ENCODE measurements around the gene MAGOHB.
A peak's percentile ranks its signal among the peaks of the same experiment; 100 is the strongest.

Gene MAGOHB

DNA sequence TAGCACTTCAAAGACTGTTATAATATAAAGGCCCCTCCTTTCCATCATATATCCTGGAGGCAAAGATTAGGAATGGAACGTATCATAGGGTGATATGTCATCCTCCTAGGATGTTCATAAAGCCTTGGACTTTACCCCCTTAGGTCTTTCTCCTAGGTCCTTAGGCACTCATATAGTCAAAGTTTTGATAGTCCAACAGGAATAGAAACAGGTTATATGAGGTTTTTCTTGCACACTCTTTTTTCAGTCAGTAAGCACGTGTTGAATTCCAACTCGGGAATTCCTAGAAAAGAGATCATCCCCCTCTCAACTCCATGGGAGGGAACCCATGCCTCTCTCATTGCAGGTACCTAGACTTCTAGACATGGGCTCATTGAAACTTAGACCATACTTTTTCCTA is 20.1 kb upstream of the MAGOHB start:
- Histone ChIP-seq H3K36me3 (ENCODE audit: control insufficient read depth, insufficient read depth, low read length) (no peaks in the 10 kb centered on the region), H3K27me3 (ENCODE audit: control insufficient read depth, insufficient read depth, low read length) (no peaks in the 10 kb centered on the region), H3K4me1 (ENCODE audit: control insufficient read depth, insufficient read depth, low read length) (peaks cover 6% of the 10 kb centered on the region), H3K9me3 (ENCODE audit: control insufficient read depth, insufficient read depth, low read length) (no peaks in the 10 kb centered on the region), H3K4me3 (ENCODE audit: low read depth, low read length) (no peak overlapping the region), H3K9ac (ENCODE audit: low read depth, low read length) (no peak overlapping the region)

DNA sequence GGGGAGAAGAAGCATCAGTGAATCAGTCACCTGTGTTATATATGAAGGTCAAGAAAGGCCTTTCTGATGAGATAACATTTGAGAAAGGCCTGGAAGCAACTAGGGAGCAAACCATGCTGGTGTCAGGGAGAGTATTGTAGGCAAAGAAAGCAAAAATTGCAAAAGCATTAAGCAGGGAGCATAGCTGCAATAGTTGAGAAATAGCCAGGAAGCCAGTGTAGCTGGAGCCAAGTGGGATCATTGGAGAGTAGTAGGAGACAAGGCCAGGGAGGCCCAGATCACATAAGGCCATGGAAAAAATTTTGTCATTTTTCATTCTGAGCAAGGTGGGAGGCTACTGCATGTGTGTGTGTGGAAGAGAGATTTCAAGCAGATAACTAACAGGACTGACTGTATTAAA is 18.8 kb upstream of the MAGOHB start:
- H3K27me3 ChIP-seq (ENCODE audit: control insufficient read depth, insufficient read depth, low read length) = no peaks in the 10 kb centered on the region
- H3K36me3 ChIP-seq (ENCODE audit: control insufficient read depth, insufficient read depth, low read length) = no peaks in the 10 kb centered on the region

GRCh38 chr12:10624605-10625004 is 11.2 kb upstream of the MAGOHB start:
- Histone ChIP-seq H3K36me3 (ENCODE audit: control insufficient read depth, insufficient read depth, low read length) (no peaks in the 10 kb centered on the region), H3K4me3 (ENCODE audit: low read depth, low read length) (no peak overlapping the region), H3K9ac (ENCODE audit: low read depth, low read length) (no peak overlapping the region), H3K27me3 (ENCODE audit: control insufficient read depth, insufficient read depth, low read length) (no peaks in the 10 kb centered on the region), H3K4me1 (ENCODE audit: control insufficient read depth, insufficient read depth, low read length) (no peaks in the 10 kb centered on the region), H3K9me3 (ENCODE audit: control insufficient read depth, insufficient read depth, low read length) (no peaks in the 10 kb centered on the region)

More for the DNA sequence above, 18.8 kb upstream of the MAGOHB start:
- H3K9me3 ChIP-seq (ENCODE audit: control insufficient read depth, insufficient read depth, low read length) = no peaks in the 10 kb centered on the region
- H3K4me1 ChIP-seq (ENCODE audit: control insufficient read depth, insufficient read depth, low read length) = peaks cover 6% of the 10 kb centered on the region
- H3K9ac ChIP-seq (ENCODE audit: low read depth, low read length) = no peak overlapping the region
- no peak overlapping the region for H3K4me3 ChIP-seq (ENCODE audit: low read depth, low read length)

DNA sequence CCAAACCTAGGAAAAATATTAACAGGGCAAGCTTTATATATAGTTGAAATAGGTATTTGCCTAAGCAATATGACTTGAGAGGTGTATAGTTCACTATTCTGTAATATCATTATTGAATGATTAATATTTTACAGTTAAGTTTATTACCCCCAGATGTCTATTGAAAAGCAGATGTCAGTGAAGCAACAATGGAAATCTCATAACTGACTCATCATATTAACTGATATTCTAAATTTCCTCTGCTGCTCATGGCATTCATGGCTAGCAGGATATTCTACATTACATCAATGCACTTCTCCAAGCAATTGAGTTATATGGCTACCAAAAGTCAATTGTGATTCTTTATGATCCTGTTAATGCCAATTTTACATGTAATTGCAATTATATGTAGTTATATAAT is 9.7 kb upstream of the MAGOHB start:
- Histone ChIP-seq H3K4me3 (ENCODE audit: low read depth, low read length) (no peak overlapping the region), H3K9me3 (ENCODE audit: control insufficient read depth, insufficient read depth, low read length) (no peaks in the 10 kb centered on the region), H3K4me1 (ENCODE audit: control insufficient read depth, insufficient read depth, low read length) (no peaks in the 10 kb centered on the region), H3K27me3 (ENCODE audit: control insufficient read depth, insufficient read depth, low read length) (no peaks in the 10 kb centered on the region), H3K36me3 (ENCODE audit: control insufficient read depth, insufficient read depth, low read length) (no peaks in the 10 kb centered on the region), H3K9ac (ENCODE audit: low read depth, low read length) (no peak overlapping the region)

DNA sequence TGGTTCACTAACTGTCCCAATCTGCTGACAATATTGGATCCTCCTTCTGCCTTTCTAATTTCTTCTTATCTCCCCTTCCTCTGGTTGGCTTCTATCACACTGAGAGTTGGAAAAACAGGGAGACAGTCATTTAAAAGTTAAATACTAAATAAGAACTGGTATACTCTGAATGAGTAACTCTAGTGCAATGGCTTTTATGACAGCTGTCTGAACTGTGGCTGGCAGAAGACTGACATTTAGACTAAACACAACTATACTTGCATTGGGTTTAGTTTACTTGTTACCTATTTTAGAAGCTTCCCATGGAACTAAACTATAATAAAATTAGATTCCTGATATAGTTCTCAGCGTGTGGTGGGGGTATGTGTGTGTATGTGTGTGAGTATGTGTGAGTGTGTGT is 7.9 kb upstream of the MAGOHB start:
- Histone ChIP-seq H3K9me3 (ENCODE audit: control insufficient read depth, insufficient read depth, low read length) (no peaks in the 10 kb centered on the region), H3K4me1 (ENCODE audit: control insufficient read depth, insufficient read depth, low read length) (no peaks in the 10 kb centered on the region), H3K27me3 (ENCODE audit: control insufficient read depth, insufficient read depth, low read length) (no peaks in the 10 kb centered on the region), H3K4me3 (ENCODE audit: low read depth, low read length) (no peak overlapping the region), H3K9ac (ENCODE audit: low read depth, low read length) (no peak overlapping the region), H3K36me3 (ENCODE audit: control insufficient read depth, insufficient read depth, low read length) (no peaks in the 10 kb centered on the region)

- Histone ChIP-seq H3K27me3 (ENCODE audit: control insufficient read depth, insufficient read depth, low read length) (no peaks in the 10 kb centered on the region), H3K4me3 (ENCODE audit: low read depth, low read length) (no peak overlapping the region), H3K36me3 (ENCODE audit: control insufficient read depth, insufficient read depth, low read length) (no peaks in the 10 kb centered on the region), H3K9me3 (ENCODE audit: control insufficient read depth, insufficient read depth, low read length) (no peaks in the 10 kb centered on the region), H3K4me1 (ENCODE audit: control insufficient read depth, insufficient read depth, low read length) (no peaks in the 10 kb centered on the region), H3K9ac (ENCODE audit: low read depth, low read length) (no peak overlapping the region)
These were observed 6.8 kb upstream of the MAGOHB start for GRCh38 chr12:10620078-10620779.

DNA sequence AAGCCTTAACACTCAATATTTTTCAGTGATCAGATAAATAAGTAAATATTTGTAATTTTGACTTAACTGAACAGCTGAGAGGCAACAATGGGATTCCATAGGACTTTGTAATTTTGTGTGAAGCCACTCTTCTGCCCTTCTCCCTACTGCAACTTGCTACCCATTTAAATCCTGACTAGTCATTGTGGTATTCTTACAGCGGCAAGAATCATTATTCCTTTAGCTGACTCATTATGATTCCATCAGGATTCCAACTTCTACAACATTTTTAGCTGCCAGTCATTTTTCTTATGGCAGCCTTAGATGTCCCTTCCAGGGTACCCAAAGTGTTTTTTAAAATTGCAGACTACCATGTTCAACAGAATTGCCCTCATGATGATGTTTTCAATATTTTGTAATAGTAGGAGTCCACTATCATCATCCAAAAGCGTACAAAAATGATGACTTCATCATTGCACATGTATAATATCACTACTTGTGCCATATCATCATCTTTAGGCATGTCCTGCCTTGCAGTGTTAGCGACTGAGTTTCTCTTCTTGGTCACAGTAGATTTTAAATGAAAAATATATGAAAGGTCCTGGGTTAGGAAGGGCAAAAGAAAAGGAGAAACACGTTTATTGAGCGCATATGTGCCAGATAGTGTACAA is 5.1 kb upstream of the MAGOHB start:
- no peaks in the 10 kb centered on the region for H3K9me3 ChIP-seq (ENCODE audit: control insufficient read depth, insufficient read depth, low read length)
- no peaks in the 10 kb centered on the region for H3K4me1 ChIP-seq (ENCODE audit: control insufficient read depth, insufficient read depth, low read length)
- H3K36me3 ChIP-seq (ENCODE audit: control insufficient read depth, insufficient read depth, low read length) = no peaks in the 10 kb centered on the region
- H3K9ac ChIP-seq (ENCODE audit: low read depth, low read length) = no peak overlapping the region
- H3K27me3 ChIP-seq (ENCODE audit: control insufficient read depth, insufficient read depth, low read length) = no peaks in the 10 kb centered on the region
- no peak overlapping the region for H3K4me3 ChIP-seq (ENCODE audit: low read depth, low read length)

- H3K9me3 ChIP-seq (ENCODE audit: control insufficient read depth, insufficient read depth, low read length) = no peaks in the 10 kb centered on the region
- no peak overlapping the region for H3K4me3 ChIP-seq (ENCODE audit: low read depth, low read length)
- H3K27me3 ChIP-seq (ENCODE audit: control insufficient read depth, insufficient read depth, low read length) = no peaks in the 10 kb centered on the region
- no peak overlapping the region for H3K9ac ChIP-seq (ENCODE audit: low read depth, low read length)
- no peaks in the 10 kb centered on the region for H3K36me3 ChIP-seq (ENCODE audit: control insufficient read depth, insufficient read depth, low read length)
- H3K4me1 ChIP-seq (ENCODE audit: control insufficient read depth, insufficient read depth, low read length) = no peaks in the 10 kb centered on the region
These were observed 4.5 kb upstream of the MAGOHB start for GRCh38 chr12:10617863-10618262.

- H3K36me3 ChIP-seq (ENCODE audit: control insufficient read depth, insufficient read depth, low read length) = no peaks in the 10 kb centered on the region
- no peaks in the 10 kb centered on the region for H3K9me3 ChIP-seq (ENCODE audit: control insufficient read depth, insufficient read depth, low read length)
- no peaks in the 10 kb centered on the region for H3K4me1 ChIP-seq (ENCODE audit: control insufficient read depth, insufficient read depth, low read length)
- H3K9ac ChIP-seq (ENCODE audit: low read depth, low read length) = no peak overlapping the region
- H3K4me3 ChIP-seq (ENCODE audit: low read depth, low read length) = no peak overlapping the region
- H3K27me3 ChIP-seq (ENCODE audit: control insufficient read depth, insufficient read depth, low read length) = no peaks in the 10 kb centered on the region
These were observed 2.1 kb upstream of the MAGOHB start for GRCh38 chr12:10615532-10615931.

- Histone ChIP-seq H3K4me3 (ENCODE audit: low read depth, low read length) (peak overlapping the region; percentile 94), H3K9me3 (ENCODE audit: control insufficient read depth, insufficient read depth, low read length) (no peaks in the 10 kb centered on the region), H3K36me3 (ENCODE audit: control insufficient read depth, insufficient read depth, low read length) (no peaks in the 10 kb centered on the region), H3K27me3 (ENCODE audit: control insufficient read depth, insufficient read depth, low read length) (no peaks in the 10 kb centered on the region), H3K4me1 (ENCODE audit: control insufficient read depth, insufficient read depth, low read length) (no peaks in the 10 kb centered on the region), H3K9ac (ENCODE audit: low read depth, low read length) (peak overlapping the region; percentile 100)
These were observed 604 bp upstream of the MAGOHB start for GRCh38 chr12:10614056-10614370.

- H3K36me3 ChIP-seq (ENCODE audit: control insufficient read depth, insufficient read depth, low read length) = no peaks in the 10 kb centered on the region
- peak overlapping the region; percentile 100 for H3K9ac ChIP-seq (ENCODE audit: low read depth, low read length)
- H3K4me3 ChIP-seq (ENCODE audit: low read depth, low read length) = peak overlapping the region; percentile 94
- H3K9me3 ChIP-seq (ENCODE audit: control insufficient read depth, insufficient read depth, low read length) = no peaks in the 10 kb centered on the region
- no peaks in the 10 kb centered on the region for H3K4me1 ChIP-seq (ENCODE audit: control insufficient read depth, insufficient read depth, low read length)
- H3K27me3 ChIP-seq (ENCODE audit: control insufficient read depth, insufficient read depth, low read length) = no peaks in the 10 kb centered on the region
These were observed 443 bp downstream of the MAGOHB start for GRCh38 chr12:10612984-10613348.

- Histone ChIP-seq H3K27me3 (ENCODE audit: control insufficient read depth, insufficient read depth, low read length) (no peaks in the 10 kb centered on the region), H3K36me3 (ENCODE audit: control insufficient read depth, insufficient read depth, low read length) (peaks cover 2% of the 10 kb centered on the region), H3K4me1 (ENCODE audit: control insufficient read depth, insufficient read depth, low read length) (no peaks in the 10 kb centered on the region), H3K9ac (ENCODE audit: low read depth, low read length) (peak overlapping the region; percentile 100), H3K9me3 (ENCODE audit: control insufficient read depth, insufficient read depth, low read length) (no peaks in the 10 kb centered on the region), H3K4me3 (ENCODE audit: low read depth, low read length) (peak overlapping the region; percentile 94)
These were observed 1.3 kb downstream of the MAGOHB start for GRCh38 chr12:10612110-10612509.

Measured in iPS-15b (cell line).